HepG2 (cell line): ENCODE data around the gene WRAP73. TPM values are rescaled to one million over a fixed set of nuclear protein-coding genes. Genes with fewer than 3 reads are reported as not detected.

Experiments used
- ATAC-seq: fragments of 200-7000 bp; cut with Tn5 transposase; 3 replicates; pipeline ENCODE4 v1.9.1; 2020; ENCODE audit warnings: mild to moderate bottlenecking, moderate library complexity
- BruUV-seq: library from RNA; stranded (reverse); fragments of 400-500 nt; replicated peaks from 2 replicates; lab custom pipeline; 2021; lab: Mats Ljungman, UMichigan
- CTCF ChIA-PET: fragments of 300-600 bp; formaldehyde crosslinking; extraction: SDS; loops from one replicate; lab custom pipeline; 2021; ENCODE audit warnings: low total read pairs, inconsistent platforms, low intra/inter-chr PET ratio; lab: Yijun Ruan, JAX
- POLR2A ChIA-PET: fragments of 350-600 bp; sonication (Branson Sonifier 250); formaldehyde crosslinking; loops from one replicate; lab custom pipeline; 2020; ENCODE audit warnings: antibody characterized with exemption, inconsistent platforms; lab: Yijun Ruan, JAX
- DNase-seq: peaks from one replicate; pipeline ENCODE4 v3.0.0-alpha.2; 2015; ENCODE audit warnings: low spot score
- FAIRE-seq: peaks from 3 replicates; lab custom pipeline; 2011; peaks lifted over from hg19 to GRCh38; lab: Jason Lieb, UNC
- H2AFZ ChIP-seq: one replicate; pipeline ENCODE4 v1.6.1; 2011; ENCODE audit warnings: low read length, inconsistent platforms
- H3K27ac ChIP-seq: fragments of 300-600 bp; 3 replicates; pipeline ENCODE4 v1.8.0; 2011; ENCODE audit warnings: mixed run types, mild to moderate bottlenecking, mixed read lengths, low read length, inconsistent platforms; ENCODE audit not compliant: insufficient read depth; ENCODE audit errors: extremely low read length
- H3K27me3 ChIP-seq, 2 experiments: fragments of 200-600 bp in 1 of 2; 2 replicates in 1 of 2; 3 replicates in 1 of 2; pipeline versions ENCODE4 v1.6.0 to v1.8.0; 2011; ENCODE audit warnings: low read length in 2 of 2, mild to moderate bottlenecking in 2 of 2, moderate library complexity in 2 of 2, inconsistent platforms in 1 of 2; ENCODE audit not compliant: insufficient read depth in 2 of 2, control insufficient read depth in 1 of 2
- H3K36me3 ChIP-seq, 2 experiments: fragments of 200-600 bp in 1 of 2; replicated peaks in 1 of 2; 2 replicates in 1 of 2; 3 replicates in 1 of 2; pipeline versions ENCODE4 v1.5.1 to v1.8.0; 2011; ENCODE audit warnings: low read length in 2 of 2, inconsistent platforms in 1 of 2; ENCODE audit not compliant: insufficient read depth in 2 of 2, control insufficient read depth in 1 of 2
- H3K4me1 ChIP-seq: 2 replicates; pipeline ENCODE4 v1.5.1; 2012; ENCODE audit warnings: low read length, inconsistent platforms; ENCODE audit not compliant: insufficient read depth
- H3K4me2 ChIP-seq: 2 replicates; pipeline ENCODE4 v1.6.0; 2011; ENCODE audit warnings: low read depth, low read length, inconsistent platforms
- H3K4me3 ChIP-seq, 3 experiments: fragments of 200-600 bp in 1 of 3; sonication (generic), shearing (Covaris generic) in 1 of 3; replicated peaks in 1 of 3; 2 replicates each; pipeline ENCODE4 v1.5.1; 2011 to 2016; ENCODE audit warnings: low read length in 3 of 3, inconsistent platforms in 2 of 3, low read depth in 2 of 3, mild to moderate bottlenecking in 2 of 3, control low read depth in 1 of 3, mixed read lengths in 1 of 3; ENCODE audit not compliant: insufficient read depth in 1 of 3
- H3K79me2 ChIP-seq: one replicate; pipeline ENCODE4 v1.6.1; 2011; ENCODE audit warnings: low read length, inconsistent platforms; ENCODE audit not compliant: insufficient read depth
- H3K9ac ChIP-seq: 2 replicates; pipeline ENCODE4 v1.6.0; 2011; ENCODE audit warnings: mild to moderate bottlenecking, low read depth, low read length, inconsistent platforms; ENCODE audit not compliant: insufficient read depth
- H3K9me3 ChIP-seq: 2 replicates; pipeline ENCODE4 v1.5.1; 2012; ENCODE audit warnings: mild to moderate bottlenecking, low read length
- H4K20me1 ChIP-seq: 2 replicates; pipeline ENCODE4 v1.6.0; 2011; ENCODE audit warnings: inconsistent platforms, mild to moderate bottlenecking, low read length, moderate library complexity; ENCODE audit not compliant: insufficient read depth
- SNAPC5 ChIP-seq: sonication (generic); formaldehyde crosslinking; IDR thresholded peaks from 2 replicates; pipeline ENCODE4 v1.8.1; 2023; ENCODE audit warnings: mild to moderate bottlenecking, missing genetic modification reagents, borderline replicate concordance
- SP5 ChIP-seq: IDR thresholded peaks from 2 replicates; pipeline ENCODE4 v1.6.1; 2016; ENCODE audit warnings: low read depth, borderline replicate concordance
- STAG1 ChIP-seq: sonication (generic); formaldehyde crosslinking; IDR thresholded peaks from 2 replicates; pipeline ENCODE4 v1.4.0; 2020; ENCODE audit warnings: missing genetic modification reagents
- ZBTB7A ChIP-seq: sonication (generic); formaldehyde crosslinking; IDR thresholded peaks from 2 replicates; pipeline ENCODE4 v1.8.0; 2022; ENCODE audit warnings: mild to moderate bottlenecking, missing genetic modification reagents
- ZNF275 ChIP-seq: sonication (generic); formaldehyde crosslinking; IDR thresholded peaks from 2 replicates; pipeline ENCODE4 v1.8.0; 2022; ENCODE audit warnings: missing genetic modification reagents, mild to moderate bottlenecking, inconsistent platforms, borderline replicate concordance
- ZNF607 ChIP-seq: sonication (generic); formaldehyde crosslinking; IDR thresholded peaks from 2 replicates; pipeline ENCODE4 v1.5.1; 2020; ENCODE audit warnings: missing genetic modification reagents, mild to moderate bottlenecking, borderline replicate concordance
- ZNF878 ChIP-seq: sonication (generic); formaldehyde crosslinking; IDR thresholded peaks from 2 replicates; pipeline ENCODE4 v1.8.1; 2023; ENCODE audit warnings: mild to moderate bottlenecking, missing genetic modification reagents, moderate library complexity
- ZNF879 ChIP-seq: sonication (generic); formaldehyde crosslinking; IDR thresholded peaks from 2 replicates; pipeline ENCODE4 v1.8.1; 2023; ENCODE audit warnings: missing genetic modification reagents
- WGBS: methylation state at CpG from one replicate; pipeline ENCODE4 v1.1.6; 2017; ENCODE audit warnings: low lambda C conversion rate; 5-methylcytosine and 5-hydroxymethylcytosine counted together
- in situ Hi-C: cut with HindIII; loops from 2 replicates; pipeline ENCODE4 v1.10.0; 2017; ENCODE audit warnings: low pct_unique_long_range_greater_than_20kb; ENCODE audit not compliant: extremely low pct_ligation_motif_present
- intact Hi-C: fragments of 100-400 bp; cut with micrococcal nuclease; formaldehyde crosslinking; loops from one replicate; pipeline ENCODE4 v1.10.0; 2022; ENCODE audit not compliant: unreplicated experiment
- polyA plus RNA-seq, 8 experiments: library from polyadenylated mRNA; depleted of rRNA in 3 of 8; stranded (reverse) in 7 of 8; unstranded in 1 of 8; fragments of >200 nt; fragmentation: Illumina TruSeq in 4 of 8; extraction: Trizol in 4 of 8; gene quantifications; 2 replicates each; pipeline versions ENCODE4 v1.2.1 to v1.2.3, GENCODE V29; 2011 to 2016; ENCODE audit warnings: low read depth in 4 of 8, missing spikeins in 1 of 8, mixed read lengths in 1 of 8; ENCODE audit not compliant: insufficient read depth in 1 of 8
- total RNA-seq, 5 experiments: library from RNA; depleted of rRNA; stranded (reverse); fragments of >200 nt; fragmentation: Illumina TruSeq; extraction: Trizol; gene quantifications; 2 replicates each; pipeline ENCODE4 v1.2.3, GENCODE V29; 2016; ENCODE audit warnings: low read depth in 1 of 5
- TF ChIP-seq, protein P1 (sequence below): IDR thresholded peaks from 2 replicates; pipeline ENCODE4 v1.6.1; 2016
- TF ChIP-seq, protein P2 (sequence below): sonication (generic); formaldehyde crosslinking; IDR thresholded peaks from 2 replicates; pipeline ENCODE4 v1.5.0; 2020; ENCODE audit warnings: mild to moderate bottlenecking, missing genetic modification reagents, borderline replicate concordance

The WRAP73 gene
- total and polyA plus RNA-seq, 2 of the 13 experiments (the other 11 are each of a cell fraction or from before 2014, with no cell fraction given), result 18.1 to 40.4 TPM

GRCh38 chr1:3683992-3684391 lies 34.1 kb upstream of the WRAP73 start:
- Histone ChIP-seq H3K27ac (no peak overlapping the region), H4K20me1 (no peaks in the 10 kb centered on the region), H3K27me3 (no peaks in the 10 kb centered on the region; a peak in 1 of 5 replicates), H2AFZ (no peak overlapping the region), H3K79me2 (no peaks in the 10 kb centered on the region), H3K9ac (no peak overlapping the region), H3K36me3 (no peaks in the 10 kb centered on the region; a peak in 1 of 5 replicates), H3K4me1 (no peaks in the 10 kb centered on the region), H3K4me3 (no peak overlapping the region), H3K9me3 (no peaks in the 10 kb centered on the region), H3K4me2 (no peak overlapping the region)
- CTCF ChIA-PET, result no interaction called here
- no peak for TF ChIP-seq ZNF878 (CRISPR knock-in tag)
- no peak for TF ChIP-seq ZBTB7A (CRISPR knock-in tag)
- TF ChIP-seq, protein P1, sequence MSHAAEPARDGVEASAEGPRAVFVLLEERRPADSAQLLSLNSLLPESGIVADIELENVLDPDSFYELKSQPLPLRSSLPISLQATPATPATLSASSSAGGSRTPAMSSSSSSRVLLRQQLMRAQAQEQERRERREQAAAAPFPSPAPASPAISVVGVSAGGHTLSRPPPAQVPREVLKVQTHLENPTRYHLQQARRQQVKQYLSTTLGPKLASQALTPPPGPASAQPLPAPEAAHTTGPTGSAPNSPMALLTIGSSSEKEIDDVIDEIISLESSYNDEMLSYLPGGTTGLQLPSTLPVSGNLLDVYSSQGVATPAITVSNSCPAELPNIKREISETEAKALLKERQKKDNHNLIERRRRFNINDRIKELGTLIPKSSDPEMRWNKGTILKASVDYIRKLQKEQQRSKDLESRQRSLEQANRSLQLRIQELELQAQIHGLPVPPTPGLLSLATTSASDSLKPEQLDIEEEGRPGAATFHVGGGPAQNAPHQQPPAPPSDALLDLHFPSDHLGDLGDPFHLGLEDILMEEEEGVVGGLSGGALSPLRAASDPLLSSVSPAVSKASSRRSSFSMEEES (CRISPR knock-in tag), result no peak
- TF ChIP-seq ZNF607 (CRISPR knock-in tag), result no peak
- TF ChIP-seq ZNF275, result no peak
- TF ChIP-seq SNAPC5 (CRISPR knock-in tag), result no peak
- no peak for TF ChIP-seq SP5 (CRISPR knock-in tag)
- no peak for TF ChIP-seq STAG1 (CRISPR knock-in tag)
- TF ChIP-seq, protein P2, sequence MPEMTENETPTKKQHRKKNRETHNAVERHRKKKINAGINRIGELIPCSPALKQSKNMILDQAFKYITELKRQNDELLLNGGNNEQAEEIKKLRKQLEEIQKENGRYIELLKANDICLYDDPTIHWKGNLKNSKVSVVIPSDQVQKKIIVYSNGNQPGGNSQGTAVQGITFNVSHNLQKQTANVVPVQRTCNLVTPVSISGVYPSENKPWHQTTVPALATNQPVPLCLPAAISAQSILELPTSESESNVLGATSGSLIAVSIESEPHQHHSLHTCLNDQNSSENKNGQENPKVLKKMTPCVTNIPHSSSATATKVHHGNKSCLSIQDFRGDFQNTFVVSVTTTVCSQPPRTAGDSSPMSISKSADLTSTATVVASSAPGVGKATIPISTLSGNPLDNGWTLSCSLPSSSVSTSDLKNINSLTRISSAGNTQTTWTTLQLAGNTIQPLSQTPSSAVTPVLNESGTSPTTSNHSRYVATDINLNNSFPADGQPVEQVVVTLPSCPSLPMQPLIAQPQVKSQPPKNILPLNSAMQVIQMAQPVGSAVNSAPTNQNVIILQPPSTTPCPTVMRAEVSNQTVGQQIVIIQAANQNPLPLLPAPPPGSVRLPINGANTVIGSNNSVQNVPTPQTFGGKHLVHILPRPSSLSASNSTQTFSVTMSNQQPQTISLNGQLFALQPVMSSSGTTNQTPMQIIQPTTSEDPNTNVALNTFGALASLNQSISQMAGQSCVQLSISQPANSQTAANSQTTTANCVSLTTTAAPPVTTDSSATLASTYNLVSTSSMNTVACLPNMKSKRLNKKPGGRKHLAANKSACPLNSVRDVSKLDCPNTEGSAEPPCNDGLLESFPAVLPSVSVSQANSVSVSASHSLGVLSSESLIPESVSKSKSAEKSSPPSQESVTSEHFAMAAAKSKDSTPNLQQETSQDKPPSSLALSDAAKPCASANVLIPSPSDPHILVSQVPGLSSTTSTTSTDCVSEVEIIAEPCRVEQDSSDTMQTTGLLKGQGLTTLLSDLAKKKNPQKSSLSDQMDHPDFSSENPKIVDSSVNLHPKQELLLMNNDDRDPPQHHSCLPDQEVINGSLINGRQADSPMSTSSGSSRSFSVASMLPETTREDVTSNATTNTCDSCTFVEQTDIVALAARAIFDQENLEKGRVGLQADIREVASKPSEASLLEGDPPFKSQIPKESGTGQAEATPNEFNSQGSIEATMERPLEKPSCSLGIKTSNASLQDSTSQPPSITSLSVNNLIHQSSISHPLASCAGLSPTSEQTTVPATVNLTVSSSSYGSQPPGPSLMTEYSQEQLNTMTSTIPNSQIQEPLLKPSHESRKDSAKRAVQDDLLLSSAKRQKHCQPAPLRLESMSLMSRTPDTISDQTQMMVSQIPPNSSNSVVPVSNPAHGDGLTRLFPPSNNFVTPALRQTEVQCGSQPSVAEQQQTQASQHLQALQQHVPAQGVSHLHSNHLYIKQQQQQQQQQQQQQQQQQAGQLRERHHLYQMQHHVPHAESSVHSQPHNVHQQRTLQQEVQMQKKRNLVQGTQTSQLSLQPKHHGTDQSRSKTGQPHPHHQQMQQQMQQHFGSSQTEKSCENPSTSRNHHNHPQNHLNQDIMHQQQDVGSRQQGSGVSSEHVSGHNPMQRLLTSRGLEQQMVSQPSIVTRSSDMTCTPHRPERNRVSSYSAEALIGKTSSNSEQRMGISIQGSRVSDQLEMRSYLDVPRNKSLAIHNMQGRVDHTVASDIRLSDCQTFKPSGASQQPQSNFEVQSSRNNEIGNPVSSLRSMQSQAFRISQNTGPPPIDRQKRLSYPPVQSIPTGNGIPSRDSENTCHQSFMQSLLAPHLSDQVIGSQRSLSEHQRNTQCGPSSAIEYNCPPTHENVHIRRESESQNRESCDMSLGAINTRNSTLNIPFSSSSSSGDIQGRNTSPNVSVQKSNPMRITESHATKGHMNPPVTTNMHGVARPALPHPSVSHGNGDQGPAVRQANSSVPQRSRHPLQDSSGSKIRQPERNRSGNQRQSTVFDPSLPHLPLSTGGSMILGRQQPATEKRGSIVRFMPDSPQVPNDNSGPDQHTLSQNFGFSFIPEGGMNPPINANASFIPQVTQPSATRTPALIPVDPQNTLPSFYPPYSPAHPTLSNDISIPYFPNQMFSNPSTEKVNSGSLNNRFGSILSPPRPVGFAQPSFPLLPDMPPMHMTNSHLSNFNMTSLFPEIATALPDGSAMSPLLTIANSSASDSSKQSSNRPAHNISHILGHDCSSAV (CRISPR knock-in tag), result no peak
- no peak for TF ChIP-seq ZNF879 (CRISPR knock-in tag)
- ATAC-seq (no peak), DNase-seq (no peak), FAIRE-seq (no peak)
- in situ Hi-C loops, result no loop called here
- BruUV-seq, result no TSS peak
- POLR2A ChIA-PET, result no interaction called here
- 88% methylated on average over 17 of the region's 26 CpGs for WGBS
- intact Hi-C loops, result no loop called here
